A549 (cell line): ENCODE data around the gene GEN1. TPM values are rescaled to one million over a fixed set of nuclear protein-coding genes. Genes with fewer than 3 reads are reported as not detected.

Source experiments
- ATAC-seq, 2 experiments: fragments of 200-7000 bp in 1 of 2; fragments of >200 bp in 1 of 2; cut with Nextera tagmentation in 1 of 2; cut with Tn5 transposase in 1 of 2; 3 replicates each; pipeline versions ENCODE4 v1.8.0 to v1.9.1; 2018 to 2020; ENCODE audit warnings: mild to moderate bottlenecking in 1 of 2, moderate library complexity in 1 of 2
- CTCF ChIA-PET: fragments of 300-600 bp; sonication (Branson Sonifier 250); formaldehyde crosslinking; extraction: SDS; loops from one replicate; lab custom pipeline; 2021; ENCODE audit warnings: antibody characterized with exemption, inconsistent platforms; lab: Yijun Ruan, JAX
- POLR2A ChIA-PET: fragments of 350-600 bp; formaldehyde crosslinking; extraction: SDS; loops from one replicate; lab custom pipeline; 2021; ENCODE audit warnings: antibody characterized with exemption, inconsistent platforms; lab: Yijun Ruan, JAX
- DNase-seq, 2 experiments: peaks; one replicate each; pipeline versions ENCODE4 v3.0.0 to v3.0.0-alpha.2; 2011 to 2016; ENCODE audit warnings: low read depth in 1 of 2, low spot score in 1 of 2
- FAIRE-seq: peaks from 2 replicates; lab custom pipeline; 2011; peaks lifted over from hg19 to GRCh38; lab: Jason Lieb, UNC
- H3K27ac ChIP-seq, 2 experiments: fragments of >200 bp; sonication (Bioruptor Twin); formaldehyde crosslinking; 3 replicates each; pipeline ENCODE4 v1.5.1; 2016 to 2017
- H3K4me1 ChIP-seq: fragments of >200 bp; sonication (Bioruptor Twin); formaldehyde crosslinking; 3 replicates; pipeline ENCODE4 v1.6.1; 2016
- H3K4me2 ChIP-seq: fragments of >200 bp; sonication (Bioruptor Twin); formaldehyde crosslinking; 3 replicates; pipeline ENCODE4 v1.6.1; 2016
- H3K4me3 ChIP-seq: fragments of >200 bp; sonication (Bioruptor Twin); formaldehyde crosslinking; 3 replicates; pipeline ENCODE4 v1.5.1; 2016
- H3K9me3 ChIP-seq: fragments of >200 bp; sonication (Bioruptor Twin); formaldehyde crosslinking; 3 replicates; pipeline ENCODE4 v1.6.1; 2016
- CBX2 ChIP-seq: fragments of 200-600 bp; sonication (generic); IDR thresholded peaks from 2 replicates; pipeline ENCODE4 v1.6.1; 2016; ENCODE audit warnings: low read depth, mild to moderate bottlenecking, borderline replicate concordance
- CBX8 ChIP-seq: fragments of 200-600 bp; sonication (generic); IDR thresholded peaks from 2 replicates; pipeline ENCODE4 v1.6.1; 2016
- CHD2 ChIP-seq: fragments of 150-350 bp; IDR thresholded peaks from 2 replicates; pipeline ENCODE4 v1.6.1; 2014; ENCODE audit warnings: low read length; ENCODE audit not compliant: partially characterized antibody
- CTCF ChIP-seq: fragments of >200 bp; sonication (Bioruptor Twin); formaldehyde crosslinking; IDR thresholded peaks from 3 replicates; pipeline ENCODE4 v1.5.1; 2016
- EHF ChIP-seq: fragments of 250-450 bp; sonication (Bioruptor Pico); IDR thresholded peaks from 2 replicates; pipeline ENCODE4 v1.5.0; 2020; ENCODE audit warnings: mild to moderate bottlenecking
- ESRRA ChIP-seq: fragments of 150-350 bp; IDR thresholded peaks from 2 replicates; pipeline ENCODE4 v1.6.1; 2014; ENCODE audit warnings: mild to moderate bottlenecking, low read length, borderline replicate concordance
- FOSL2 ChIP-seq, 2 experiments: fragments of 450-650 bp in 1 of 2; fragments of >200 bp in 1 of 2; sonication (Bioruptor Twin) in 1 of 2; formaldehyde crosslinking; IDR thresholded peaks; 2 replicates each; pipeline versions ENCODE4 v1.5.0 to v1.6.1; 2016 to 2020; ENCODE audit warnings: mild to moderate bottlenecking in 1 of 2, moderate library complexity in 1 of 2
- FOXS1 ChIP-seq: fragments of 250-450 bp; sonication (Bioruptor Pico); IDR thresholded peaks from 2 replicates; pipeline ENCODE4 v1.5.0; 2020; ENCODE audit warnings: mild to moderate bottlenecking, moderate library complexity
- HES2 ChIP-seq: fragments of >200 bp; sonication (Bioruptor Twin); formaldehyde crosslinking; IDR thresholded peaks from 2 replicates; pipeline ENCODE4 v1.6.1; 2016
- HOXB13 ChIP-seq: fragments of 250-450 bp; sonication (Bioruptor Pico); IDR thresholded peaks from 2 replicates; pipeline ENCODE4 v1.5.0; 2020; ENCODE audit warnings: low read depth, mild to moderate bottlenecking, moderate library complexity
- NPAS2 ChIP-seq: fragments of 250-450 bp; sonication (Bioruptor Pico); IDR thresholded peaks from 2 replicates; pipeline ENCODE4 v1.8.0; 2022; ENCODE audit warnings: mild to moderate bottlenecking, moderate library complexity, borderline replicate concordance
- PBX3 ChIP-seq: IDR thresholded peaks from 2 replicates; pipeline ENCODE4 v1.6.1; 2012
- POLR2A ChIP-seq: IDR thresholded peaks from 2 replicates; pipeline ENCODE4 v1.6.1; 2012; ENCODE audit warnings: mild to moderate bottlenecking, low read length
- RAD21 ChIP-seq, 2 experiments: fragments of >200 bp in 1 of 2; sonication (Bioruptor Twin) in 1 of 2; formaldehyde crosslinking in 1 of 2; IDR thresholded peaks in 1 of 2; conservative IDR thresholded peaks in 1 of 2; 2 replicates in 1 of 2; 3 replicates in 1 of 2; pipeline ENCODE4 v1.6.1; 2012 to 2018; ENCODE audit warnings: inconsistent platforms in 1 of 2
- RARB ChIP-seq: fragments of 250-450 bp; sonication (Bioruptor Pico); IDR thresholded peaks from 2 replicates; pipeline ENCODE4 v1.8.0; 2021; ENCODE audit warnings: mild to moderate bottlenecking, moderate library complexity
- RFX5 ChIP-seq: fragments of 450-650 bp; IDR thresholded peaks from 2 replicates; pipeline ENCODE4 v1.7.1; 2014; ENCODE audit warnings: antibody characterized with exemption, mild to moderate bottlenecking, moderate library complexity
- SMC3 ChIP-seq: fragments of >200 bp; sonication (Bioruptor Twin); formaldehyde crosslinking; IDR thresholded peaks from 3 replicates; pipeline ENCODE4 v1.6.1; 2018; ENCODE audit warnings: inconsistent platforms
- SREBF2 ChIP-seq: fragments of 450-650 bp; IDR thresholded peaks from 2 replicates; pipeline ENCODE4 v1.6.1; 2014; ENCODE audit warnings: mild to moderate bottlenecking, moderate library complexity
- USF2 ChIP-seq: fragments of 450-650 bp; IDR thresholded peaks from 2 replicates; pipeline ENCODE4 v1.6.1; 2014; ENCODE audit warnings: antibody characterized with exemption
- WGBS: methylation state at CpG from one replicate; pipeline ENCODE4 v1.1.6; 2017; ENCODE audit errors: missing lambda C conversion rate; 5-methylcytosine and 5-hydroxymethylcytosine counted together
- polyA plus RNA-seq, 4 experiments: library from polyadenylated mRNA; depleted of rRNA in 3 of 4; stranded (reverse); fragments of >200 nt; fragmentation: RNase III in 1 of 4; extraction: RNeasy Plus Mini Kit Qiagen cat#74134 plus additional on column Dnase treatment in 1 of 4; gene quantifications; 2 replicates in 3 of 4; 3 replicates in 1 of 4; pipeline ENCODE4 v1.2.3, GENCODE V29; 2011 to 2017

GEN1 gene
- polyA plus RNA-seq, 2 of the 4 experiments (the other 2 are of a cell fraction) = 16.2 to 40.7 TPM

GRCh38 chr2:17719562-17720371 is 34.2 kb upstream of the GEN1 start:
- peak; percentile 73 to 84; a peak in 5 of 6 replicates for ATAC-seq
- TF ChIP-seq FOXS1 (CRISPR knock-in tag) (no peak), USF2 (no peak), POLR2A (no peak), SMC3 (peak; percentile 54), NPAS2 (CRISPR knock-in tag) (no peak), FOSL2 (IDR thresholded peaks at IDR 0.05) (no peak), FOSL2 (CRISPR knock-in tag; IDR thresholded peaks at IDR 0.05) (no peak), HOXB13 (CRISPR knock-in tag) (no peak), RAD21 (conservative IDR thresholded peaks at IDR 0.05 in 1 of 2, IDR thresholded peaks at IDR 0.05 in 1 of 2) (peak; percentile 65 to 69), RFX5 (no peak), ESRRA (no peak), CTCF (peak; percentile 85), CHD2 (no peak), CBX8 (no peak), PBX3 (no peak), SREBF2 (no peak), HES2 (no peak), CBX2 (no peak)

GRCh38 chr2:17728210-17728609 is 25.7 kb upstream of the GEN1 start:
- Histone ChIP-seq H3K27ac (no peak overlapping the region), H3K4me1 (no peaks in the 10 kb centered on the region), H3K9me3 (no peaks in the 10 kb centered on the region), H3K4me2 (no peak overlapping the region), H3K4me3 (no peak overlapping the region)
- DNase-seq (no peak), ATAC-seq (no peak), FAIRE-seq (no peak)
- POLR2A ChIA-PET = no interaction called here
- CTCF ChIA-PET = interaction anchor here (1.8 kb wide), 1 partner anchor 9 kb away, joined by 12 read pairs; no protein-coding TSS in a partner anchor
- 94% methylated on average over 6 of the region's 6 CpGs for WGBS
- no peak for TF ChIP-seq RARB (CRISPR knock-in tag)
- no peak for TF ChIP-seq USF2
- no peak for TF ChIP-seq EHF (CRISPR knock-in tag)

More at GRCh38 chr2:17719562-17720371, 34.2 kb upstream of the GEN1 start:
- Histone ChIP-seq H3K4me1 (no peaks in the 10 kb centered on the region), H3K9me3 (no peaks in the 10 kb centered on the region), H3K27ac (no peak overlapping the region), H3K4me2 (no peak overlapping the region), H3K4me3 (no peak overlapping the region)
- DNase-seq (peak; percentile 16 to 38), FAIRE-seq (peak; percentile 80)
- CTCF ChIA-PET = interaction anchor here (0.7 to 3.8 kb wide), 29 partner anchors 9 to 661 kb away, joined by 3 to 31 read pairs (median 4); partner anchors contain the start of gene GEN1
- 67% methylated on average over 4 of the region's 4 CpGs for WGBS
- POLR2A ChIA-PET = no interaction called here
